ENCODE measurements around the gene SAMD14. TPM values are rescaled to one million over a fixed set of nuclear protein-coding genes. Genes with fewer than 3 reads are reported as not detected.
A peak's percentile ranks its signal among the peaks of the same experiment; 100 is the strongest.

SAMD14 gene
- total RNA-seq, 2 donors from 2014 or later = 2.5 to 7.4 TPM

- WGBS = 67% methylated on average over 17 of the region's 23 CpGs
- intact Hi-C loops (cut with DNase I) = loop anchor here (5.0 kb wide), 1 partner anchor 34 kb away; the partner anchor contains the start of gene PPP1R9B
Measured at GRCh38 chr17:50118076-50118827, 11.7 kb downstream of the SAMD14 start.

GRCh38 chr17:50117202-50118051 lies 12.5 kb downstream of the SAMD14 start:
- 10% methylated on average over 43 of the region's 64 CpGs for WGBS
- Histone ChIP-seq H3K27ac (no peak overlapping the region), H3K9me3 (no peaks in the 10 kb centered on the region), H3K4me1 (replicated peaks) (no peaks in the 10 kb centered on the region), H3K27me3 (replicated peaks; ENCODE audit: insufficient read depth) (no peaks in the 10 kb centered on the region), H3K4me3 (no peak overlapping the region), H3K36me3 (no peaks in the 10 kb centered on the region)
- TF ChIP-seq CTCF (IDR thresholded peaks at IDR 0.05) = peak; percentile 34 to 78 (median 60)
- TF ChIP-seq POLR2AphosphoS5 (IDR thresholded peaks at IDR 0.05) = peak; percentile 13
- TF ChIP-seq POLR2A (IDR thresholded peaks at IDR 0.05) = no peak
- intact Hi-C loops (cut with DNase I) = loop anchor here (5.0 kb wide), 1 partner anchor 35 kb away; the partner anchor contains the start of gene PPP1R9B
- peak; percentile 28 for DNase-seq (ENCODE audit: low spot score)

More at GRCh38 chr17:50118076-50118827, 11.7 kb downstream of the SAMD14 start:
- Histone ChIP-seq H3K4me1 (replicated peaks) (no peaks in the 10 kb centered on the region), H3K27ac (no peak overlapping the region), H3K4me3 (no peak overlapping the region), H3K27me3 (replicated peaks; ENCODE audit: insufficient read depth) (no peaks in the 10 kb centered on the region), H3K36me3 (no peaks in the 10 kb centered on the region), H3K9me3 (no peaks in the 10 kb centered on the region)
- TF ChIP-seq POLR2AphosphoS5 (IDR thresholded peaks at IDR 0.05) (no peak), CTCF (IDR thresholded peaks at IDR 0.05) (no peak), POLR2A (IDR thresholded peaks at IDR 0.05) (no peak)
- DNase-seq (ENCODE audit: low spot score) = no peak

GRCh38 chr17:50115756-50116155 lies 14.2 kb downstream of the SAMD14 start:
- Histone ChIP-seq H3K27me3 (replicated peaks; ENCODE audit: insufficient read depth) (no peaks in the 10 kb centered on the region), H3K36me3 (no peaks in the 10 kb centered on the region), H3K4me3 (no peak overlapping the region), H3K27ac (no peak overlapping the region), H3K9me3 (no peaks in the 10 kb centered on the region), H3K4me1 (replicated peaks) (no peaks in the 10 kb centered on the region)
- WGBS = 79% methylated on average over 15 of the region's 17 CpGs
- intact Hi-C loops (cut with DNase I) = loop anchor here (2.0 to 5.0 kb wide), 2 partner anchors 37 to 45 kb away; partner anchors contain the start of gene PPP1R9B
- no peak for DNase-seq (ENCODE audit: low spot score)
- TF ChIP-seq POLR2AphosphoS5 (IDR thresholded peaks at IDR 0.05) = no peak
- TF ChIP-seq CTCF (IDR thresholded peaks at IDR 0.05) = no peak
- TF ChIP-seq POLR2A (IDR thresholded peaks at IDR 0.05) = no peak

GRCh38 chr17:50114849-50115357 lies 15.1 kb downstream of the SAMD14 start:
- intact Hi-C loops (cut with DNase I) = loop anchor here (2.0 to 5.0 kb wide), 2 partner anchors 37 to 46 kb away; partner anchors contain the start of gene PPP1R9B
- H3K27ac ChIP-seq = no peak overlapping the region
- 26% methylated on average over 6 of the region's 6 CpGs for WGBS
- H3K9me3 ChIP-seq = no peaks in the 10 kb centered on the region
- H3K4me3 ChIP-seq = no peak overlapping the region
- TF ChIP-seq POLR2AphosphoS5 (IDR thresholded peaks at IDR 0.05) (no peak), CTCF (IDR thresholded peaks at IDR 0.05) (peak in 2 of 4 experiments; percentile 31 to 43), POLR2A (IDR thresholded peaks at IDR 0.05) (no peak)
- H3K4me1 ChIP-seq (replicated peaks) = no peaks in the 10 kb centered on the region
- DNase-seq (ENCODE audit: low spot score) = no peak
- H3K27me3 ChIP-seq (replicated peaks; ENCODE audit: insufficient read depth) = no peaks in the 10 kb centered on the region
- H3K36me3 ChIP-seq = no peaks in the 10 kb centered on the region
